OCI-LY3 (cell line): Measurements from ENCODE around the gene SPDL1.

Experiments used
- H2AFZ ChIP-seq: fragments of 200-600, 300-600 bp; shearing (Covaris generic); 2 replicates; pipeline ENCODE4 v1.6.0; 2014; ENCODE audit warnings: antibody characterized with exemption, low read depth, low read length
- H3K27ac ChIP-seq: fragments of 200-600, 300-600 bp; sonication (generic); 2 replicates; pipeline ENCODE4 v1.5.1; 2014; ENCODE audit warnings: mild to moderate bottlenecking, low read length, moderate library complexity, mixed read lengths
- H3K27me3 ChIP-seq: fragments of 200-600, 300-600 bp; sonication (generic); 2 replicates; pipeline ENCODE4 v1.6.1; 2014; ENCODE audit warnings: low read depth, low read length, mixed read lengths
- H3K36me3 ChIP-seq: fragments of 200-600, 300-600 bp; sonication (generic); replicated peaks from 2 replicates; pipeline ENCODE3; 2014; ENCODE audit warnings: low read depth, low read length, mixed read lengths
- H3K4me1 ChIP-seq: fragments of 300-600, 200-600 bp; sonication (generic); 2 replicates; pipeline ENCODE4 v1.6.1; 2014; ENCODE audit warnings: low read length, mixed read lengths
- H3K4me2 ChIP-seq: fragments of 200-600, 300-600 bp; sonication (generic); 2 replicates; pipeline ENCODE4 v1.6.1; 2014; ENCODE audit warnings: low read length, mixed read lengths
- H3K4me3 ChIP-seq: fragments of 300-600, 200-600 bp; sonication (generic); 2 replicates; pipeline ENCODE4 v1.5.1; 2014; ENCODE audit warnings: antibody characterized with exemption, mild to moderate bottlenecking, low read length, moderate library complexity
- H3K79me2 ChIP-seq: fragments of 300-600, 200-600 bp; shearing (Covaris generic); 2 replicates; pipeline ENCODE4 v1.6.1; 2014; ENCODE audit warnings: mild to moderate bottlenecking, low read length, mixed read lengths
- H3K9ac ChIP-seq: fragments of 300-600, 200-600 bp; shearing (Covaris generic); 2 replicates; pipeline ENCODE4 v1.6.0; 2014; ENCODE audit warnings: mild to moderate bottlenecking, low read length, moderate library complexity
- H3K9me3 ChIP-seq: fragments of 200-600, 300-600 bp; shearing (Covaris generic); 2 replicates; pipeline ENCODE4 v1.6.1; 2014; ENCODE audit warnings: low read length, mixed read lengths; ENCODE audit not compliant: insufficient read depth
- H4K20me1 ChIP-seq: fragments of 200-600, 300-600 bp; sonication (generic); 2 replicates; pipeline ENCODE4 v1.6.1; 2016; ENCODE audit warnings: low read length, mixed read lengths; ENCODE audit not compliant: insufficient read depth
- EZH2phosphoT487 ChIP-seq: fragments of 200-600 bp; shearing (Covaris generic); IDR thresholded peaks from 2 replicates; pipeline ENCODE4 v1.6.1; 2018; ENCODE audit warnings: antibody characterized with exemption, mixed run types, low read depth
- TF ChIP-seq, protein P1 (sequence below): fragments of 200-600, 300-600 bp; sonication (generic); IDR thresholded peaks from 2 replicates; pipeline ENCODE4 v1.5.1; 2014; ENCODE audit warnings: antibody characterized with exemption, low read length, low read depth

SPDL1 gene

DNA sequence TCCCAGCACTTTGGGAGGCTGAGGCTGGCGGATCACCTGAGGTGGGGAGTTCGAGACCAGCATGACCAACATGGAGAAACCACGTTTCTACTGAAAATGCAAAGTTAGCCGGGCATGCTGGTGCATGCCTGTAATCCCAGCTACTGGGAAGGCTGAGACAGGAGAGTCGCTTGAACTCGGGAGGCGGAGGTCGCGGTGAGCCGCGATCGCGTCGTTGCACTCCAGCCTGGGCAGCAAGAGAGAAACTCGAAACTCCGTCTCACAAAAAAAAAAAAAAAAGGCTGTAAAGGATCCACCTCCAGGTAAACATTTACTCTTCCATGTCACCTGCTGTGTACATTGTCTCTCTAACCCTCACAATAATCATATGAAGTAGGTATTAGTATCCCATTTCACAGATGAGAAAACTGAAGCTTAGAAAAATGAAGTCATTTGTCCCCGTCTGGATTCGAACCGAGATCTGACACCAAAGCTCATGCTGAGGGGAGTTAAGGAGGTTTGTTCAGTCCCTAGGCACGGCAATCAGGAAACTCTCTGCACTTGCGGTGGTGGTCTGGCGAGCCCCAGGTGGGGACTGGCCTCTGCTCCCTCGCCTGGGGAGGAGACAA, 53.0 kb downstream of the SPDL1 start:
- Histone ChIP-seq H4K20me1 (peaks cover 36% of the 10 kb centered on the region), H3K4me2 (peak overlapping the region; percentile 99), H3K4me3 (peak overlapping the region; percentile 86), H3K4me1 (peaks cover 16% of the 10 kb centered on the region), H2AFZ (peak overlapping the region; percentile 89), H3K36me3 (peaks cover 28% of the 10 kb centered on the region), H3K9ac (peak overlapping the region; percentile 97), H3K27ac (peak overlapping the region; percentile 89), H3K9me3 (peaks cover 8% of the 10 kb centered on the region; the same call in 1 of the 2 replicates), H3K27me3 (no peaks in the 10 kb centered on the region), H3K79me2 (peaks cover 45% of the 10 kb centered on the region)
- TF ChIP-seq EZH2phosphoT487: no peak
- TF ChIP-seq, protein P1, sequence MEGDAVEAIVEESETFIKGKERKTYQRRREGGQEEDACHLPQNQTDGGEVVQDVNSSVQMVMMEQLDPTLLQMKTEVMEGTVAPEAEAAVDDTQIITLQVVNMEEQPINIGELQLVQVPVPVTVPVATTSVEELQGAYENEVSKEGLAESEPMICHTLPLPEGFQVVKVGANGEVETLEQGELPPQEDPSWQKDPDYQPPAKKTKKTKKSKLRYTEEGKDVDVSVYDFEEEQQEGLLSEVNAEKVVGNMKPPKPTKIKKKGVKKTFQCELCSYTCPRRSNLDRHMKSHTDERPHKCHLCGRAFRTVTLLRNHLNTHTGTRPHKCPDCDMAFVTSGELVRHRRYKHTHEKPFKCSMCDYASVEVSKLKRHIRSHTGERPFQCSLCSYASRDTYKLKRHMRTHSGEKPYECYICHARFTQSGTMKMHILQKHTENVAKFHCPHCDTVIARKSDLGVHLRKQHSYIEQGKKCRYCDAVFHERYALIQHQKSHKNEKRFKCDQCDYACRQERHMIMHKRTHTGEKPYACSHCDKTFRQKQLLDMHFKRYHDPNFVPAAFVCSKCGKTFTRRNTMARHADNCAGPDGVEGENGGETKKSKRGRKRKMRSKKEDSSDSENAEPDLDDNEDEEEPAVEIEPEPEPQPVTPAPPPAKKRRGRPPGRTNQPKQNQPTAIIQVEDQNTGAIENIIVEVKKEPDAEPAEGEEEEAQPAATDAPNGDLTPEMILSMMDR: no peak

DNA sequence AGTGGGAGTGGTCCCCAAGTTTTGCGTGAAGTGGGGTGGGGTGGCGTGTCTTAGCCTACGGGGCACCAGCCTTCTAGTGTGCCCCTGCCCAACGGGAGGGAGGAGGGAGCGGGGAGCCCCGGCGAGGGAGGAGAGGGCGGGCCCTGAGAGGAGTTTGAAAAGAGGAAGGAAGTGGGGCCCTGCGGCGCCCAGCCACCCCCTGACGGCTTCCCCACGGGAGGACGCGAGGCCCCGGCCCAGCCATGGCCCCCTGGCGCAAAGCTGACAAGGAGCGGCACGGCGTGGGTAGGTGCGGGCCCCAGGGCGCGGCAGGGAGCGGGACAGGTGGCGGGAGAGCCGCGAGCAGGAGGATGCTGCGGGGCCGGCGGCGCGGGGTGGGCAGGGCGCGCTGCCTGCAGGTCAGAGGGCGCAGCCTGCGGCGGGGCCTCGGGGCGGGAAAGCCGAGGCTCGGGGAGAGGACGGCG, 53.5 kb downstream of the SPDL1 start, which contains the start of gene DOCK2:
DOCK2 (plus strand) TSS at position 191 of the 464 bp plus-strand sequence; CDS start at position 243, 52 bp downstream.
- peaks cover 41% of the 10 kb centered on the region for H4K20me1 ChIP-seq
- H3K27me3 ChIP-seq: no peaks in the 10 kb centered on the region
- H3K4me3 ChIP-seq: peak within 1 kb of the TSS; percentile 86
- peak within 1 kb of the TSS; percentile 89 for H3K27ac ChIP-seq
- H3K9me3 ChIP-seq: peaks cover 8% of the 10 kb centered on the region; the same call in 1 of the 2 replicates
- H3K79me2 ChIP-seq: peaks cover 50% of the 10 kb centered on the region
- H3K4me2 ChIP-seq: peak within 1 kb of the TSS; percentile 99
- H3K36me3 ChIP-seq: peaks cover 28% of the 10 kb centered on the region
- H2AFZ ChIP-seq: peak within 1 kb of the TSS; percentile 89
- TF ChIP-seq, protein P1: no peak
- no peak for TF ChIP-seq EZH2phosphoT487
- H3K4me1 ChIP-seq: peaks cover 16% of the 10 kb centered on the region
- peak within 1 kb of the TSS; percentile 97 for H3K9ac ChIP-seq

DNA sequence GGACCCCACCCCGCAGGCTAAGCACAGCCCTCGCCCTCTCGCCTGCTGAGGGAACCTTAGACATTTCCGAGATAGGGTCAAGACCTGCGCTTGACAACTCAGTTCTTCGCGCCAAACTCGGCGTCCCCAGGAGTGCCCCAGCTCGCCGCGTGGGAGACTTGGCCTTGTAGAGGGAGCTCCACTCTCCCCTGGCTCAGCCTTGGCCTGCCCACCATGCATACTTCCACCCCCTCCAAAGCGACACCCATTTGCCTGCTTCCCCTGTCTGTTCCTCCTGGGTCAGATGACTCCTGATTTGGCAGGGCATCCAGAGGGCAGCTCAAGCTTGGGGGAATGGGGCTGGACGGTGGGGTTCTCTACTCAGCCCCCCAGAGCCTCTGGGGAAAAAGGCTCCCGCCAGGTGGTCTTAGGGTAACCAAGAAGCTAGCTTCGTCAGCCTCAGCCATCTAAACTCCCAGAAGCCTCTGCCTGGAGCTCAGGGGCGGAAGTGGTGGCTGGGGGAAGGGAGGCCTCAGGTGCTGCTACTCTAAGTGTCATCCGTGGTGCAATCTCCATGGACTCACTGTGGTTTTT, 54.1 kb downstream of the SPDL1 start:
- no peaks in the 10 kb centered on the region for H3K27me3 ChIP-seq
- H3K9ac ChIP-seq: peak overlapping the region; percentile 97
- TF ChIP-seq, protein P1: no peak
- TF ChIP-seq EZH2phosphoT487: no peak
- peaks cover 16% of the 10 kb centered on the region for H3K4me1 ChIP-seq
- H3K79me2 ChIP-seq: peaks cover 56% of the 10 kb centered on the region
- peaks cover 28% of the 10 kb centered on the region for H3K36me3 ChIP-seq
- H2AFZ ChIP-seq: peak overlapping the region; percentile 70; the same call in 1 of the 2 replicates
- H4K20me1 ChIP-seq: peaks cover 46% of the 10 kb centered on the region
- H3K9me3 ChIP-seq: peaks cover 8% of the 10 kb centered on the region; the same call in 1 of the 2 replicates
- H3K4me3 ChIP-seq: peak overlapping the region; percentile 86
- H3K27ac ChIP-seq: peak overlapping the region; percentile 89
- H3K4me2 ChIP-seq: peak overlapping the region; percentile 99

DNA sequence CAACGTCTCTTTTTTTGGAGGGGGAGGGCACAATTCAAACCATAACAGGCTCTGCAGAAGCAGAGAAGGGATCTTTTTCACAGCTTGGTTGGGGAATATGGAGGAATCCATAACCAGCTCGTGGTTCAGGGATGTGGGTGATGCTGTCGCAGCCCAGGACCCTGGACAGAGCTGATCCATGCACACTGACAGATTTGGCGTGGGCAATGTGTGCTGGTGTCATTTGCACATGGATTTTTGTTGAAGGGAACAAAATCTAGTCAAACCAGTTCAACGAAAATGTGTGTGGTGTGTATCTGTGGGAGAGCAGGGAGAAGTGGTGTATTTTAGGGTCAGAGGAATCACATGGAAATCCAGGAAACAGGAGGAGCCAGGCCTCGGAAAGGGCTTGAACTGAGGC, 57.7 kb downstream of the SPDL1 start:
- Histone ChIP-seq H3K4me2 (no peak overlapping the region), H3K4me3 (no peak overlapping the region), H3K9ac (no peak overlapping the region), H3K79me2 (peaks cover 92% of the 10 kb centered on the region), H3K27ac (no peak overlapping the region), H4K20me1 (peaks cover 77% of the 10 kb centered on the region), H3K27me3 (no peaks in the 10 kb centered on the region), H2AFZ (no peak overlapping the region), H3K36me3 (peaks cover 35% of the 10 kb centered on the region), H3K4me1 (peaks cover 15% of the 10 kb centered on the region), H3K9me3 (peaks cover 8% of the 10 kb centered on the region; the same call in 1 of the 2 replicates)
- TF ChIP-seq EZH2phosphoT487: no peak
- TF ChIP-seq, protein P1: no peak
